Islet precursor cell (in vitro differentiated cells): ENCODE results near the gene KCNJ5.

ENCODE experiments used
- DNase-seq: peaks from one replicate; pipeline ENCODE4 v3.0.0-alpha.2; 2018

KCNJ5 gene

DNA sequence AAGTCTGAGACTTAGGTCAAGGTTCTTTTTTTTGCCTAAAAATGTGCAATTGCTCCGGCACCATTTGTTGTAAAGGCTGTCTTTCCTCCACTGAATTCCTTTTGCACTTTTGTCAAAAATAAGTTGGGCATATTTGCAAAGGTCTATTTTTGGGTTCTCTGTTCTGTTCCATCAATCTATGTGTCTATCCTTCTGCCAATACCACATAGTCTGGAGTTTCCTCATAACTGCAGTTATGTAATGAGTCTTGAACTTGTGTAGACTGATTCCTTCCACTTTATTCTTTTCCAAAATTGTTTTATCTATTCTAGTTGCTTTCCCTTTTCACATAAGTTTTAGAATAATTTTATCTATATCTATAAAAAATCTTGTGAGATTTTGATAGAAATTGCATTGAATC is 6.7 kb downstream of the KCNJ5 start:
- DNase-seq = no peak

DNA sequence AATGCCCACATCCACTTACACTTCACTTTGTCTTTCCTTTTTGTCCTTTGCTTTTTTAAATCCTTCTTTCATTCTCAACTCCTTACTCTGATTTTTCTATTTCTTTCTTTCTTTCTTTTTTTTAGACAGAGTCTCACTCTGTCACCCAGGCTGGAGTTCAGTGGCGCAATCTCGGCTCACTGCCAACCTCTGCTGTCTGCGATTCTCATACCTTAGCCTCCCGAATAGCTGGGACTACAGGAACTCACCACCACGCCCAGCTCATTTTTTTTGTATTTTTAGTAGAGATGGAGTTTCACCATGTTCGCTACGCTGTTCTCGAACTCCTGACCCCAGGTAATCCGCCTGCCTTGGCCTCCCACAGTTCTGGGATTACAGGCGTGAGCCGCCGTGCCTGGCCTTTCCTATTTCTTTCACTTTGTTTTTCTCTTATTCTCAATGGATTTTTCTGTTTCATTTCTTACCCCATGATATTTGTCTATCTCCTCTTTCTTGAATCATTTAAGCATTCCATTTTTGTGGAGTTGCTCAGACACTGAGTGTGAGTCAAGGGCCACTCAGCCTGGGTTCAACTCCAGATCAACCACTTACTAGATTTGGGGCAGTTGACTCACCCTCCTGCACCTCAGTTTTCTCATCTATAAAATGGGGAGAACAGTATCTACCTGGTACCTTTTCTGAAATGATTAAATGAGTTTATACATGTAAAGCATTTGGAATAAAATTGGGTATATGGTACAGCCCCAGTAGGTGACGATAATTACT is 7.6 kb downstream of the KCNJ5 start:
- DNase-seq = no peak

DNA sequence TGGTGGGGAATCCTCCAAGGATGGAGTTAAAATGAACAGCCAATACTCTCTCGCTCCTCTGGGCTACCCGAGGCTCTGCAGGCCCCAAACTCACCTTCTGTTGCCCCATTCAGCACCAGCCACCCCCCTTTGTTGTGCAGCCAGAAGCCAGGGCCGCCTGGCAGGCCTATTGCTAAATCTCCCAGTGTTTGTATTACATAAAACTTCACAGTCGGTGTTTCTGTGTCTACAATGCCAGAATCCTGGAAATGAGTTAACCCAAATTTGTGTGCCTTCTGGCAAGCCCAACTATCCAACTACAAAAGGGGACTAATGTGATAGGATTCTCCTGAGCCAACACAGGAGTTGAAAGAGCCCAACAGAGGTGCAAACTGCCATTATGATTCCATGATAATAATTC is 9.3 kb downstream of the KCNJ5 start:
- DNase-seq = no peak

DNA sequence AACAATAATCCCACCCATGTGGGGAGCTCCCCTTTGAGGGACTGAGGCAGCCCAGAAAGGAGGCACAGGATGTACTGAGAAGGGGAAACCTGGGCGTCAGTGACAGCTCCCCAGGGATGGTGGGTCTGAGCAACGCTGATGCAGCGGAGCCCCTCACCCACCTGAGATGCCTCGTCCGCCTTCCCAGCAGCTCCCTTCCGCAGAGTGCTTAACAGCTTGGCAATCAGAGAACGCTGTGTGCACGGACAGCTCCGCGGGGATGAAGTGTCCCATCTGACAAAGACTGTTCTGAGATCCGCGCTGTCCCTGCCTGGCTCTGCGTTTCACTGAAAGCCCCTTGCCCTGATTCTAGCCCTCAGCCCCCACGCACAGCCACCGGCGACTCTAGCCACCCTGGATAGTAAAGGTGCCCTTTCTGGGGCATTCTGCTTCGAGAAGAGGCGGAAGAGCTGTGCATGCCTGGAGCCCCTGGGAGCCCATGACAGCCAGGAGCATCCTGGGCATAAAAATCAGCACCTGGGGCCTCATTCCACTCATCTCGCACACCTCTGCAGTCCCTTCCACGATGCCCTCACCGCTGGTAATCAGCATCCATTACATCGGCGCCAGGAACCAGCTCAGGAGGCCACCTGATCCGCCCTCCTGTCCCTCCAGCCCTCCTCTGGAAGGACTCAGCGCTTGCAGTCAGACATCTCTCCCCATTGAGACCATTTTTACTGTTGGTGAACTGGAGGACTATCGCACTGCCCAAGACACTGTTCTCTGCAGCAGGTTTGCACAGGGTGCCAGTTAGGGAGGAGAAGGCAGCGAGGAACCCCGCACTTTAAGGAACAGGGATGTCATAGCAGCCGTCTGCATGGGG is 10.7 kb downstream of the KCNJ5 start:
- peak; percentile 76 for DNase-seq

DNA sequence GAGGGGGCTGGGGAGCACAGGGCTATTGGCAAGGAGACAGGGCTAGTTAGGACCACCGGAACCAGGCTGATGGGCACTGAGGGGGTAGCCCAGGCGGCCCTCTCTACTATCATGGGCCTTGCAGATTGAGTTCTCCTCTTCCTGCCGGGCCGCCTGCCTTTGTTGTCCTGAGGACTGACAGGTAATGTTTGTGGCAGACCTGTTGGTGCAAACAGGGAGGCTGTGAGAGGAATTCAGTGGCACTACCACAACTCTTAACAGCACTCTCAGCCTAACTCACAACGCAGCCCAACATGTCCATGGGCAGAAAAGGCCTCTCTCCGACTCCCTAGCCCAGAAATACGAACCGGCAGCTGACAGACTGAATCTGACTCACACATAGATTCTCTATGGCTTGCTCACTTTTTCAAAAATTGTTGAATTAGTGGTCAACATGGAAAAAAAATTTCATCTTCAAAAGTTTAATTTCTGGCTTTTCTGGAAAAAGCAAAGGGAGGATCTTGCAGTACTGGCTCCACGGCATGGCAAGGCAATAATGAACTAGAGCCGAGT is 11.4 kb downstream of the KCNJ5 start:
- DNase-seq = no peak

DNA sequence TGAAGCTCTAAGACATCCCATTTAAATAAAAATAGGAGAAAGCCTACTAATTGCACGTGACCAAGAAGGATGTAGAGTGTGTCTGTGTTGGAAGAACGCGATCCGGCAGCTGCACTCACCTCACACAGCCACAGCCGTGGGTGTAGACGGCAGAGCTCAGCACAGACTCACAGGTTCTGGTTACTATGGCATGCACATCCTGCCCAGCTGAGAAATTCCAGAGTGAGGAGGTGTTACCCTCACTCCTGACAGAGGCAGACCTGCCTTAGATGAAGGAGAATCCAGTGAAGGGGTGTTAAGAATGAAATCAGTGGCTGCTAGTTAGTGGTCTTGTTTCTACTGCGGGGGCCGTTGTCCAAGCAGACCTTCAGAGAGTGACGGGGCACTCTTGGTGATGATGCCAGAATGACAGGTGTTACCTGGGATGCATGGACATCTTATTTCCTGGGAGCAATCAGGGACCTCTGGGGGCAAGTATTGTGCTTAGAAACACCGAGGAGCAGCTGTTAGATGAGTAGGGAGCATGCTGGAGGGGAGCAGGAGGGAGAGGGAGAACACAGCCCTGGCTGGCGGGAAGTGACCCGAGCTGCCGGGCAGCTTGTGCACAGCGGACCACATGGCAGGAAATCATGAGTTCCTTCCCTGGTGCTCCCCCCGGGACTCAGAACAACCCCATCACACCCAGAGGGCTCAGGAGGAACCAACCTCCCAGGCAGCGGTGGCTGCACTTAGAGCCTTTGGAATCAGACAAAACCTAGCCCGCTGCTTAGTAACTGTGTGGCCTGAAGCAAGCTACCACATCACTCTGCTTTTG is 12.3 kb downstream of the KCNJ5 start:
- DNase-seq = peak; percentile 86

DNA sequence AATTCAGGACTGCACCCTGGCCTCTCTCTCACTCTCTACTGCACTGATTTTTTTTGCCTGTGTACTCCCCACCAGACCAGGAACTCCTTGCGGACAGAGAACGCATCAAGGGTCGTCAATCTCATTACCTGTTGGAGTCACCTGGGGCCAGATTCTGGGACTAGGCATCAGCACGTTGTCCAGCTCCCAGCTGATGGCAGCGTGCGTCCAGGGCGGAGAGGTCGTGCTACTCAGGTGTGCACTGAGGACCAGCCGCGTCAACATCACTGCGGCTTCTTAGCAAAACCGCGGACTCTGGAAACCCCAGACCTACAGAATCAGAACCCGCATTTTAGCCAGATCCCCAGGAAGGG is 13.1 kb downstream of the KCNJ5 start:
- DNase-seq = no peak

DNA sequence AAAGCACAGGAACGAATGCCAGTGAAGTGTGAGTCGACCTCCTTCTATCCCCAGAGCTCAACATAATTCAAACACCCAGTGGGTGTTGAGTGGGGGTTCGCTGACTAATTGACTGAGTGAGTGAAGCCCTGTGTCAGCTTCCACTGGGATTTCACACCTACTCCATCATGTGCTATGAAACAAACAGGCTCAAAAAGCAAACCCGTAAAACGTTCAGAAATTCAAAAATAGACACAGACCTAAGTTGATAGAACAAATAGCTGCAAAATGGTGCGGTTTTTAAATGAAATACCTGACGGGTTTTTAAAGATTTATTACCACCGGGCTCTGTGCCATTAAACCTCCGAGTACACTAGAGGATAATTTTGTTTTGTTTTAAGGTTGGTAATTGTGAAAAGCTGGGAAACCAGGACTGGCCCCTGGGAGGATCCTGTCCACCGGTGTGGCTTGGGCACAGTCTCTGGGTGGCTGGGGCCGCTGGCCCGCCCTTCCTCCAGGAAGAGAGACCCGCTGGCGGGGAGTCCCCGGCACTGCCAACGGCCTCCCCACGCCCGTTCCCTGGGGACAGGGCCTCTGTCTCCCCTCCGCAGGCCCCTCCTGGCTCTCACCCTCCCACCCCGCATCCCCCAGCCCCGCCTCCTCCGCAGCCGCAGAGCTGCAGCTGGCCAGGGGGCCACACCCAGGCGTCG is 13.6 kb downstream of the KCNJ5 start:
- DNase-seq = no peak

DNA sequence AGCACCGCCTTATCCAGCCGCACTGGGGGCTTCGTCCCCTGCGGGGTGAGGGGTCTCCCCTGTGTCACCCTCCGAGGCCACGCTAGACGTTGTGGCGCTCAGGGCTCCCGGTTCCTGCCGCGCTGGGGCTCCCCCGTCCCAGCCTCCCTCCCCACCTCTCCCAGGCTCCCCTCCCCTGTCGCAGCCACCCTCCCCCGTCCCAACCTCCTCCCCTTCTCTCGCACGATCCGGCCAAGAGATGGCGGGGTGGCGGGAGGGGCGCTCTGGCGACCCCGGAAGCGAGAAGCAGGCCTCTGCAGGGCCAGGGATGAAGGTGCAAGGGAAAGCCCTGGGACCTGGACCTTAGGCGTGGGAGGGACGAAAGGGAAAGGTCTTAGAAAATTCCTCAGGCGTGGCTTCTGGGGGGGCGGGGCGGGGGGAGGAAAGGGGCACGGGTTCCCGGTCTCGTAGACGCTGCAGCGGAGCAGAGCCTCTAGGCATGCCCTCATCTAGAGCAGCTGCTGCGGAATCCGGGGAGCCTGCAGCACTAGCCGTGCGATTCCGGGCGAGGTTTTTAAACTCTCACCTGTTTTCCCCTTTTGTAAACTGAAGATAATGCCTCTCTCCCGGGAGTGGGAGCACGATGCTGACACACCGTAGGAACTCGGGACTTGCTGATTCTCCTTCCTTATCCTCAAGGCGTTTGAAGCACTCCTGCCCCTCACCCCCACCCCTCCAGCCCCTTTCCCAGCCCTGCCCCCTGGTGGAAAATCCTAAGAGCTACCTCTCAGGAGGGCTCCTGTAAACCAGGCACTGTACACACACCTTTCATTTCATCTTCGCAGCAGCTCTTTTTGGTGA is 14.4 kb downstream of the KCNJ5 start:
- DNase-seq = peak; percentile 81

DNA sequence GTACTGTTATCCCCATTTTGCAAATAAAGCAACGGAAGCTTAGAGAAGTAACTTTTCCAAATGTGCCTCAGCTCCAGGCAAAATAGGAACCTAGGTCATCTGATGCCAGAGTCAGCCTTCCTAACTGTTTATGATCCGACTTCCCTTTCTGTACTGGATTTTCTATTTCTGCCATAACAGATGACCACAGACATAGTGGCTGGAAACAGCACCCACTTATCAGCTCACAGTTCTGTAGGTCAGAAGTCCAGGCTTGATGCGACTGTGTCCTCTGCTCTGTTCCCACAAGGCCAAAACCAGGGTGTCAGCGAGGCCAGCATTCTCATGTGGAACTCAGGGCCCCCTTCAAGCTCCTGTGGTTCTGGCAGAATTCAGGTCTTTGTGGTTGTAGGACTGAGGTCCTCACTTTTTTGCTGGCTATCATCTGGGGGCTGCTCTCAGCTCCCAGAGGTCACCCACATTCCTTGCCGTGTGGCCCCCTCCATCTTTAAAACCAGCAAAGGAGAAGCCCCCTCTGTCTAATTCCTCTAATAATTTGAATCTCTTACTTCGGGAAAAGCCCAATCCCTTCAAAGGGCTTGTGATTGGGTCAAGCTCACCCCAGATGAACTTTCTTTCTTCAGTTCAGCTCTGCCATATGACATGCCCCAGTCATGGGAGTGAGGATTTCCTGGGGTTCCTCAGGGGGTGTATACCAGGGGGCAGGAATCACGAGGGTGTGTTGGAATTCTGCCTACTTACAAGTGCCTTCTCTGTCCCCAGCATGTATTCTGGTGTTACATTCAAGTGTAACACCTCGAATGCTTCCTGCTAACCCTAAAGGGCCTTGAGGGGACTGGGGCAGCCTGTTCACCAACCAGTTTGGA is 15.3 kb downstream of the KCNJ5 start:
- DNase-seq = no peak

DNA sequence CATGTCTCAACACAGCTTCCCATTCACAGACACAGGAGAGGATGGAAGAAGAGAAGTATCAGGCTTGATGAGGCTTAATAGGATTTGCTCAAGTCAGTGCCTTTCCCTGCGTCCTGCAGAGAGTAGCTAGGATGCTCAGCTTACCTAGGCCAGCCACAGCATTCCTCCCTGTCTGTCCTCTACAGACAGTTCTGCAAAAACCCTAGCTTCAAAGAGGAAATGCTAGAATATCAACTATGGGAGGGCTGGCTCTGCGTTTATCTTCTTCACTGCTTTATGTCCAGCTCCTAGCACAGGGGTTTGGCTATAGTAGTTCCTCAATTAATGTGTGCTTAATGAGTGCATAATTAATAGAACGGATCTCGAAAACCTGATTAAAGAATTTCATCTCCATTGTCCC is 16.4 kb downstream of the KCNJ5 start:
- DNase-seq = no peak

DNA sequence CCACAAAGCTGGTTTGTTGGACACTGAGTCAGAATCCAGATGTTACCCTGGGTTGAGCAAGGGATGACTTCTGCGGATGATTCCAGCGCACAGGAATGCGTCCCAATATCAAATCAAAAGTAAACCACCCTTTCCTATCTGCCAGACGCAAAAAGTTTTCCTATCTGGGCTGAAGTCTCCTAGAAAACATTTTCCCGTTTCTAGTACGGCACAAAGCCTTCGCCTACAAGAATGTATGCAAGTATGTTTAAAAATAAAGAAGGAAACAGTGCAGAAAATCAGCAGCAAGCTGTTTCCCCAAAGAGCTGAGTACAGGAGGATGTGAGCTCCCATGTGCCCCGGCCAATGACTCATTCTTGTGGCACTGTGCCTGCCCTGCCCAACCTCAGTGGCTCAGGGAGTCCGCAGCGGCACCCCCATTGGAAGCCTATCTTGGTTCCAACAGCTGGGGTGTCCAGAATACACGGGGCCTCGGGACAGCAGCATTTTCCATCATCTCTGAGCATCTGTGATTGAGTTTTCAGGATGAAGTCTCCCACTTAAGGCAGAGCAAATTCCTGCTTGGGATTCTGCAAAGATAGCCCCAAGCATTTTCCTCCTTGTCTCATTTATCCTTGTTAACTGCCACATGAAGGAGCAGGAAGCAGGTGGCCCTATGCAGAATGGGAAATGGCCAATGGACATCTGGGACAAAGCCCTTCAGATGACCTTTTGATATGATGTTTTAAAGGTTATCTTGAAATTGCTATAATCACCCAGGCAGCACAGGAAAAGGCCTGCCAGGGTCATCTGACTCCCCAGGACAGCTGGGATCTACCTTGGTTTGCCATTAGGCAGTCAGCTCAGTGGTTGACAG is 17.5 kb downstream of the KCNJ5 start:
- no peak for DNase-seq

DNA sequence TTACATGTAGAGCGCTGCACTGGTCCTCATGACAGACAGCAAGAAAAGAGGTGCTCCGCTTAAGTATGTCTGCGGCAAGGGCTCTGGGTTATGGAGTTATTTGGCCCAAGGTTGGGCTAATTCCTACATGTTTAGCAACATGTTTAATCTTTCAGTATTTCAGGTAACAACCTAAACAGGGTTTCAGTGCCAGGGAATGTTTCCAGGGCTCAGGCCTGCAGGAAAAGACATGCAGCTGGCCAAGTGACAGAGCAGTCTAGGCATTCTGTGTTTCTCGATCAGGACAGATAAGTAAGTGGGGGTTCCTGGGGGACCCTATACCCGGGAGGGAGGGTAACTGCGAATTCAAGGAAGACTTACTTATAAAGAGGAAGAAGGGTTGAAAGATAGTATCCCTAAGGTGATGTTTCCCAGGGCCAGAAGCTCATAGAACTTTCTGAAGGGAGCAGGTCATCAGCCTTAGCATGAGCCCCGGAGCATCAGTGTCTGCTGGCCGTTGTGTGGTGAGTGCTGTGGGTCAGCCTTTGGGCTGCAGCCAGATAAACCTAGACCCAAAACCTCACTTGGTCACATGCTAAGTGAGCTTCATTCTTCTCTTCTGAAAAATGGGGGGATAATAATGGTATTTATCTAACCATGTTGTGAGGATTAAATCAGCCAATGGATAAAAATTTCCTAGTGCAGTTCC is 18.4 kb downstream of the KCNJ5 start:
- DNase-seq = no peak

DNA sequence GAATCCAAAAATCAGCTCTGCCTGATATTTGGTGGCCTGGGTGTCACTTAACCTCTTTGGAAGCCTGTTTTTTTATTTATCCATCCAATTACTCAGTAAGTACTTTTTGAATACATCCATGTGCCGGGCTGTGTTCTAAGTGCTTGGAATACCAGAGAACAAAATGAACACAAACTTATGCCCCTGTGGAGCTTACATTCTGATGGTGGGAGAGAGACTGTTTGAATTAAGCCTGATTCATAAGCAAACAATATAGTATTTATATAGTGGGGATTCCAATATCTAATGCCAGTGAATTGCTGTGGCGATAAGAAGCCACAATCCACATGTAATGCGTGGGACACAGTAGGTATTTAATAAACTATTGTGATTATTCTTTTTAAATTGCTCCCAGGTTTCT is 19.4 kb downstream of the KCNJ5 start:
- DNase-seq = no peak

DNA sequence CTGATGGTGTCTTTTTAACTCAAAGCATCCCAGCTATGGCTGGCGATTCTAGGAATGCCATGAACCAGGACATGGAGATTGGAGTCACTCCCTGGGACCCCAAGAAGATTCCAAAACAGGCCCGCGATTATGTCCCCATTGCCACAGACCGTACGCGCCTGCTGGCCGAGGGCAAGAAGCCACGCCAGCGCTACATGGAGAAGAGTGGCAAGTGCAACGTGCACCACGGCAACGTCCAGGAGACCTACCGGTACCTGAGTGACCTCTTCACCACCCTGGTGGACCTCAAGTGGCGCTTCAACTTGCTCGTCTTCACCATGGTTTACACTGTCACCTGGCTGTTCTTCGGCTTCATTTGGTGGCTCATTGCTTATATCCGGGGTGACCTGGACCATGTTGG is 20.1 kb downstream of the KCNJ5 start:
- no peak for DNase-seq

DNA sequence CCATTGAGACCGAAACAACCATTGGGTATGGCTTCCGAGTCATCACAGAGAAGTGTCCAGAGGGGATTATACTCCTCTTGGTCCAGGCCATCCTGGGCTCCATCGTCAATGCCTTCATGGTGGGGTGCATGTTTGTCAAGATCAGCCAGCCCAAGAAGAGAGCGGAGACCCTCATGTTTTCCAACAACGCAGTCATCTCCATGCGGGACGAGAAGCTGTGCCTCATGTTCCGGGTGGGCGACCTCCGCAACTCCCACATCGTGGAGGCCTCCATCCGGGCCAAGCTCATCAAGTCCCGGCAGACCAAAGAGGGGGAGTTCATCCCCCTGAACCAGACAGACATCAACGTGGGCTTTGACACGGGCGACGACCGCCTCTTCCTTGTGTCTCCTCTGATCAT is 20.5 kb downstream of the KCNJ5 start:
- no peak for DNase-seq

DNA sequence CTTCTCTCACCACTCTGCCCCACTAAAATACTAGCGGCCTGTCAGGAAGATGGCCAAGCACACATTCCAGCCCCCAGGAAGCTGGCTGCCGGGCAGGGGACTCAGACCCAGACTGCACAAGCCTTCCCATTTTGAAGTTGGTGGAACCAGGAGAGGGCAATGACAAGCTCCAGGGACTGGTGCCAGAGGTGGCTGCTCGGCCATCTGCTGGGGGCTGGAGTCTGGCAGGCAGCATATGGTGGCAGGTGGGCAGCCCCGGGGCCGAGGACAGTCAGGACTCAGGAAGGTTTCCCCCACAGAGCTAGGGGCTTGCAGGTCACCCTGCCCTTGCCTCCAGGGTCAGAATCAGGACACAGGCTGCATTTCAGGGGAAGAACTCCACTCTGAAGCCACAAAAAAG is 22.6 kb downstream of the KCNJ5 start:
- no peak for DNase-seq

DNA sequence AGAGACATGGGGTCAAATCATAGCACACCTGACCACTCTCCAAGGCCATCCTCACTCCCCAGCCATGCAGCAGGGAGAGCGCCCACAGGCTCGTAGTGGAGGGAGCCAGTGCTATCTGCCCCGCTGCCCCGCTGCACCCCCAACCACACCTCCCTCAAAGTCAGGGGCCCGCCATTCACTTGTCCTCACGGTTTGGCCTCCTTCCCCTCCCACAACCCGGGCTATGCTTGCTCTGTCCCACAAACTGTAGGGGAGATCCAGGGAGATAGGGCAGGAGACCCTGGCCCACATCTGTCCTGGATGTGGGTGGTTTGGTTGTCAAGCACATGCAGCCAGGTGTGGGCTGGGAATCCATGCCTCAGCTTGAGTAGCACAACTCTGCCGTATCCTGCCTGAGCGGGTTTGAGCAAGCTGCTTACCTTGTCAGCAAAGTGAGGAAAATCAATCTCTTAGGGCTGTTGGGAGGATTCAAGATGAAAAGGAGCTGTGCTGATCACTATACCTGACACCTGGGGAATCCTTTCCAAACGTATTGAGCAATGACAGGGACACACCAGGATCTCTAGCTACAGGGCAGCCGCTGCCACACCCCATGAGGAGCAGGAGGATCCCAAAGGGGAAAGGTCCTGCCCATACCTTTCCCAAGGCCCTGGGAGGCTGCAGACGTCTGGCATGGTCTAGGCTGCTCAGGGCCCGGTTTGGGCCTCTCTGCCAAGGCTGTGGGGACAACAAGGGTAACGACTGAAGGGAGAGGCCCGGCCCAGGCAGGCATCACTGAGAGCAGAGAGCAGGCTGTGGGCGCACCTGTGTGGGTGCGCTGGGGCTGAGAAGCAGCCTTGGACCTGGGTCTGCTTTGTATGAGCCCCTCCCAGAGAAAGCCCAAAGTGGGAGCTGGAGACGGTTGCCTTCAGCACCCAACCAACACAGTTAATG is 23.3 kb downstream of the KCNJ5 start:
- DNase-seq = no peak
